WTC11 (cell line): ENCODE data around the gene ATL3. TPM values are rescaled to one million over a fixed set of nuclear protein-coding genes. Genes with fewer than 3 reads are reported as not detected.

Source experiments
- ATAC-seq: fragments of 200-7000 bp; cut with Tn5 transposase; 2 replicates; pipeline ENCODE4 v1.10.0; 2021; ENCODE audit warnings: mild to moderate bottlenecking, moderate library complexity
- Bru-seq: library from RNA; stranded (reverse); fragments of 400-500 nt; gene quantifications from one replicate; lab custom pipeline; 2021; lab: Mats Ljungman, UMichigan
- CTCF ChIA-PET: fragments of 300-600 bp; sonication (Branson Sonifier 250); formaldehyde crosslinking; loops from one replicate; lab custom pipeline; 2021; ENCODE audit warnings: antibody characterized with exemption; lab: Charles Lee
- POLR2A ChIA-PET: fragments of 350-600 bp; sonication (Branson Sonifier 250); formaldehyde crosslinking; loops from one replicate; lab custom pipeline; 2021; ENCODE audit warnings: antibody characterized with exemption; lab: Charles Lee
- DNase-seq: peaks from one replicate; pipeline ENCODE4 v3.0.0; 2021; ENCODE audit warnings: low spot score
- H3K27ac Mint-ChIP-seq: 2 replicates; pipeline ENCODE4 v1.8.0; 2021; ENCODE audit warnings: mixed read lengths
- H3K27me3 Mint-ChIP-seq: 2 replicates; pipeline ENCODE4 v1.8.0; 2021; ENCODE audit warnings: low read depth, mild to moderate bottlenecking, moderate library complexity, mixed read lengths
- H3K36me3 Mint-ChIP-seq: 2 replicates; pipeline ENCODE4 v1.8.0; 2021; ENCODE audit warnings: mixed read lengths
- H3K4me1 Mint-ChIP-seq: 2 replicates; pipeline ENCODE4 v1.8.0; 2022; ENCODE audit warnings: mixed read lengths
- H3K4me3 Mint-ChIP-seq: 2 replicates; pipeline ENCODE4 v1.8.0; 2021; ENCODE audit warnings: mild to moderate bottlenecking, moderate library complexity, mixed read lengths
- H3K9me3 Mint-ChIP-seq: 2 replicates; pipeline ENCODE4 v1.8.0; 2021; ENCODE audit warnings: mixed read lengths
- ATF2 ChIP-seq: sonication (generic); formaldehyde crosslinking; IDR thresholded peaks from 2 replicates; pipeline ENCODE4 v1.8.1; 2022; ENCODE audit warnings: low read depth, missing genetic modification reagents, borderline replicate concordance
- ATF6 ChIP-seq: sonication (generic); formaldehyde crosslinking; IDR thresholded peaks from 2 replicates; pipeline ENCODE4 v1.8.1; 2023; ENCODE audit warnings: mild to moderate bottlenecking, missing genetic modification reagents
- CDX4 ChIP-seq: fragments of 250-450 bp; sonication (Bioruptor Pico); IDR thresholded peaks from 2 replicates; pipeline ENCODE4 v1.9.0; 2021; ENCODE audit warnings: moderate library complexity, mild to moderate bottlenecking, inconsistent platforms, borderline replicate concordance
- CREB1 ChIP-seq: sonication (generic); formaldehyde crosslinking; IDR thresholded peaks from 2 replicates; pipeline ENCODE4 v1.8.0; 2023; ENCODE audit warnings: mild to moderate bottlenecking, missing genetic modification reagents
- E2F1 ChIP-seq: sonication (generic); formaldehyde crosslinking; IDR thresholded peaks from 2 replicates; pipeline ENCODE4 v1.8.0; 2022; ENCODE audit warnings: mild to moderate bottlenecking, missing genetic modification reagents
- ERG ChIP-seq: fragments of 250-450 bp; sonication (Bioruptor Pico); IDR thresholded peaks from 2 replicates; pipeline ENCODE4 v1.8.0; 2021; ENCODE audit warnings: mild to moderate bottlenecking
- FOXJ3 ChIP-seq: sonication (generic); formaldehyde crosslinking; IDR thresholded peaks from 2 replicates; pipeline ENCODE4 v1.9.0; 2021; ENCODE audit warnings: missing genetic modification reagents, mild to moderate bottlenecking, borderline replicate concordance
- FOXP1 ChIP-seq: sonication (generic); formaldehyde crosslinking; IDR thresholded peaks from 2 replicates; pipeline ENCODE4 v1.8.0; 2022; ENCODE audit warnings: missing genetic modification reagents, mild to moderate bottlenecking, moderate library complexity, borderline replicate concordance
- GTF2I ChIP-seq: fragments of 250-450 bp; sonication (Bioruptor Pico); conservative IDR thresholded peaks from 2 replicates; pipeline ENCODE4 v1.4.0; 2021; ENCODE audit warnings: mild to moderate bottlenecking
- JUN ChIP-seq: sonication (generic); formaldehyde crosslinking; IDR thresholded peaks from 2 replicates; pipeline ENCODE4 v1.8.0; 2023; ENCODE audit warnings: mild to moderate bottlenecking, missing genetic modification reagents
- NR1H2 ChIP-seq: sonication (generic); formaldehyde crosslinking; IDR thresholded peaks from 2 replicates; pipeline ENCODE4 v1.9.0; 2021; ENCODE audit warnings: mild to moderate bottlenecking, moderate library complexity, missing genetic modification reagents
- TEAD4 ChIP-seq: sonication (generic); formaldehyde crosslinking; IDR thresholded peaks from 2 replicates; pipeline ENCODE4 v1.8.0; 2022; ENCODE audit warnings: mild to moderate bottlenecking, missing genetic modification reagents
- ZBTB21 ChIP-seq: sonication (generic); formaldehyde crosslinking; IDR thresholded peaks from 2 replicates; pipeline ENCODE4 v1.8.1; 2023; ENCODE audit warnings: mild to moderate bottlenecking, missing genetic modification reagents, borderline replicate concordance
- ZNF138 ChIP-seq: sonication (generic); formaldehyde crosslinking; conservative IDR thresholded peaks from 2 replicates; pipeline ENCODE4 v1.8.1; 2022; ENCODE audit warnings: mild to moderate bottlenecking, moderate library complexity, missing genetic modification reagents
- ZNF232 ChIP-seq: sonication (generic); formaldehyde crosslinking; IDR thresholded peaks from 2 replicates; pipeline ENCODE4 v1.8.0; 2022; ENCODE audit warnings: mild to moderate bottlenecking, missing genetic modification reagents
- ZNF281 ChIP-seq: sonication (generic); formaldehyde crosslinking; IDR thresholded peaks from 2 replicates; pipeline ENCODE4 v1.8.0; 2023; ENCODE audit warnings: mild to moderate bottlenecking, missing genetic modification reagents
- ZNF416 ChIP-seq: fragments of 250-450 bp; sonication (Bioruptor Pico); IDR thresholded peaks from 2 replicates; pipeline ENCODE4 v1.9.0; 2021; ENCODE audit warnings: mild to moderate bottlenecking, inconsistent platforms
- ZNF532 ChIP-seq: fragments of 250-450 bp; sonication (Bioruptor Pico); IDR thresholded peaks from 2 replicates; pipeline ENCODE4 v1.9.0; 2021; ENCODE audit warnings: mild to moderate bottlenecking, borderline replicate concordance
- long read RNA-seq, 3 experiments: library from RNA in 1 of 3; library from capped mRNA in 1 of 3; library from polyadenylated mRNA in 1 of 3; unstranded in 2 of 3; stranded (forward) in 1 of 3; transcript quantifications; one replicate each; pipeline ENCODE4 v2.0.0, GENCODE V29; 2021
- total RNA-seq: library from RNA; stranded (reverse); gene quantifications from 3 replicates; pipeline ENCODE4 v1.2.3, GENCODE V29; 2021

Gene ATL3
- total RNA-seq (28.8 to 32.8 TPM (median 32.1 TPM) in 3 replicates), Bru-seq, nascent RNA (percentile 80 among the genes with signal in this experiment)
- long read RNA-seq, experiment 1, full-length matches to known transcripts, result 89 of 149 reads
- long read RNA-seq, experiment 1, partial matches to known transcripts, result 9 of 149 reads
- long read RNA-seq, experiment 1, other reads (novel, unspliced or antisense), result 51 of 149 reads
- long read RNA-seq, experiment 2, full-length matches to known transcripts, result 14 of 44 reads
- long read RNA-seq, experiment 2, partial matches to known transcripts, result 9 of 44 reads
- long read RNA-seq, experiment 2, other reads (novel, unspliced or antisense), result 21 of 44 reads
- long read RNA-seq, experiment 3, full-length matches to known transcripts, result 20 of 26 reads
- long read RNA-seq, experiment 3, partial matches to known transcripts, result 0 of 26 reads
- long read RNA-seq, experiment 3, other reads (novel, unspliced or antisense), result 6 of 26 reads

- Mint-ChIP-seq H3K27me3 (peaks cover 18% of the 10 kb centered on the region), H3K4me1 (peaks cover 22% of the 10 kb centered on the region), H3K36me3 (no peaks in the 10 kb centered on the region), H3K9me3 (no peaks in the 10 kb centered on the region; the same call in 1 of the 2 replicates), H3K4me3 (peak within 1 kb of the TSS; percentile 68), H3K27ac (peak within 1 kb of the TSS; percentile 60)
- DNase-seq (peak; percentile 99), ATAC-seq (peak; percentile 97)
- POLR2A ChIA-PET, result interaction anchor here (0.6 to 4.8 kb wide), 5 partner anchors 10 to 167 kb away, joined by 3 to 27 read pairs (median 3); partner anchors contain the start of genes MARK2 and RTN3
- CTCF ChIA-PET, result interaction anchor here (0.7 to 2.6 kb wide), 10 partner anchors 8 to 189 kb away, joined by 3 to 25 read pairs (median 4); partner anchors contain the start of gene RTN3
- peak; percentile 100 for TF ChIP-seq JUN (CRISPR knock-in tag)
- TF ChIP-seq ATF6 (CRISPR knock-in tag), result peak; percentile 98
- TF ChIP-seq TEAD4 (CRISPR knock-in tag), result peak; percentile 100
- peak; percentile 99 for TF ChIP-seq ZBTB21 (CRISPR knock-in tag)
- peak; percentile 79; the same call in 1 of the 2 replicates for TF ChIP-seq ZNF416 (CRISPR knock-in tag)
- TF ChIP-seq ATF2, result peak; percentile 100
- peak; percentile 67; the same call in 1 of the 2 replicates for TF ChIP-seq ERG
- TF ChIP-seq CREB1 (CRISPR knock-in tag), result peak; percentile 100
- peak; percentile 100 for TF ChIP-seq FOXP1
- peak; percentile 100 for TF ChIP-seq ZNF232 (CRISPR knock-in tag)
- TF ChIP-seq GTF2I (CRISPR knock-in tag), result no peak
- peak; percentile 82; the same call in 1 of the 2 replicates for TF ChIP-seq ZNF532 (CRISPR knock-in tag)
- peak; percentile 98 for TF ChIP-seq FOXJ3
- TF ChIP-seq ZNF138 (CRISPR knock-in tag), result peak; percentile 100
- TF ChIP-seq E2F1, result peak; percentile 100
- TF ChIP-seq NR1H2 (CRISPR knock-in tag), result peak; percentile 99
- TF ChIP-seq CDX4 (CRISPR knock-in tag), result no peak
- peak; percentile 100 for TF ChIP-seq ZNF281 (CRISPR knock-in tag)
These were observed at the start of gene ATL3 for GRCh38 chr11:63671322-63672155. ATL3 (minus strand) TSS chr11:63671376; CDS start chr11:63671335, 41 bp downstream.
